ENCODE measurements around the gene RALGAPA1. TPM values are rescaled to one million over a fixed set of nuclear protein-coding genes. Genes with fewer than 3 reads are reported as not detected.
"Not testable (repeated sequence)": the region's sequence is repeated elsewhere in the genome, so short reads cannot be mapped to it uniquely, and the experiment has no call there.

The RALGAPA1 gene
- total RNA-seq, 1 donor from 2014 or later = 127 TPM

DNA sequence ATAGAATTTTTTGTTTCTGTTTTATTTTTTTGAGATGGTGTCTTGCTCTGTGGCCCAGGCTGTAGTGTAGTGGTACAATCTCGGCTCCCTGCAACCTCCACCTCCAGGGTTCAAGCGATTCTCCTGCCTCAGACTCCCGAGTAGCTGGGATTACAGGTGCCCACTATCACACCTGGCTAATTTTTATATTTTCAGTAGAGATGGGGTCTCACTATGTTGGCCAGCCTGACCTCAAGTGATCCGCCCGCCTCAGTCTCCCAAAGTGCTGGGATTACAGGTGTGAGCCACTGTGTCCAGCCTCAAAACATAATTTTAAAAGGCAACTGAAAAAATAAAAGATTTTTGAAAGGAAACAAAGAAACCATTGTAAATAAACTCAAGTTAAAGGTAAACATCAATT, 31.5 kb downstream of the RALGAPA1 start:
- ATAC-seq; intact Hi-C loops (cut with DNase I); DNase-seq (ENCODE audit: low spot score): not testable (repeated sequence)

DNA sequence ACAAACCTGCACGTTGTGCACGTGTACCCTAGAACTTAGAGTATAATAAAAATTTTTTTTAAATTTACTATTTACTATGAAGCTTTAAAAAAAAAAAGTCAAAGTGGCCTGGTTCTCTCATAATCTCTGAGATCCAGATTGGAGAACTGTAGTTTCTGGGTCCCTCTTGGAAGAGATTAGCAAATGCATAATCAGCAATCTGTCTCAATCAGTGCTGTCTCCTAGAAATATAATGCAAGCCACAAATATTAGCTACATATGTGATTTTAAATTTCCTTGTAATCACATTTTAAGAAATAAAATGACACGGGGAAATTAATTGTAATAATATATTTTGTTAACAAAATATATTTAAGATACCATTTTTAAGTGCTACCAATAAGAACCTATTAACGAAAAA, 32.3 kb downstream of the RALGAPA1 start:
- DNase-seq (ENCODE audit: low spot score) (no peak), ATAC-seq (no peak)
- intact Hi-C loops (cut with DNase I) = no loop called here

- intact Hi-C loops (cut with DNase I); ATAC-seq; DNase-seq (ENCODE audit: low spot score): not testable (repeated sequence)
Measured at GRCh38 chr14:35776085-35776484, 33.0 kb downstream of the RALGAPA1 start.

GRCh38 chr14:35766700-35767082, 42.4 kb downstream of the RALGAPA1 start:
- ATAC-seq (no peak), DNase-seq (ENCODE audit: low spot score) (no peak)
- intact Hi-C loops (cut with DNase I) = no loop called here

- DNase-seq (ENCODE audit: low spot score) (no peak), ATAC-seq (no peak)
- intact Hi-C loops (cut with DNase I) = no loop called here
Measured at GRCh38 chr14:35766036-35766699, 42.9 kb downstream of the RALGAPA1 start.

GRCh38 chr14:35761922-35762321, 47.2 kb downstream of the RALGAPA1 start:
- intact Hi-C loops (cut with DNase I) = no loop called here
- ATAC-seq = no peak
- no peak for DNase-seq (ENCODE audit: low spot score)

GRCh38 chr14:35760143-35760542, 49.0 kb downstream of the RALGAPA1 start:
- DNase-seq (ENCODE audit: low spot score) (no peak), ATAC-seq (no peak)
- intact Hi-C loops (cut with DNase I) = no loop called here

DNA sequence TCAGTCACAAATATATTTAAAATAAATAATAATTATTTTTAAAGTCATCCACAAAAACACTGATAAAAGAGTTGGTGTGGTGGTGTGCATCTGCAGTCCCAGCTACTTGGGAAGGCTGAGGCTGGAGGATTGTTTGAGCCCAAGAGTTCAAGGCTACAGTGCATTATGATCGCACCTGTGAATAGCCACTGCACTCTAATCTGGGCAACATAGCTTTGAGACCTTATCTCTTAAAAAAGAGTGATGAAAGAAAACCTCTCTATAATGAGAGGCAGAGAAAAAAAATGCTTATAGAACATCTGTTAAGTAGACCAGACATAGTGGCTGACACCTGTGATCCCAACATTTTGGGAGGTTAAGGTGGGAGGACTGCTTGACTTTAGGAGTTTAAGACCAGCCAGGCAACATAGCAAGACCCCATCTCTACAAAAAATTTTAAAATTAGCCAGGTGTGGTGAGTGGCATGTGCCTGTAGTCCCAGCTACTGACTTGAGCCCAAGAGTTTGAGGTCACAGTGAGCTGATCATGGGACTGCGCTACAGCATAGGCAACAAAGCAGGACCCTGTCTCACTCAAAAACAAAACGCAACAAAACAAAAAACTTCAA, 50.5 kb downstream of the RALGAPA1 start:
- ATAC-seq (no peak), DNase-seq (ENCODE audit: low spot score) (no peak)
- intact Hi-C loops (cut with DNase I) = no loop called here

GRCh38 chr14:35754671-35755070, 54.4 kb downstream of the RALGAPA1 start:
- intact Hi-C loops (cut with DNase I) = no loop called here
- ATAC-seq (no peak), DNase-seq (ENCODE audit: low spot score) (no peak)

DNA sequence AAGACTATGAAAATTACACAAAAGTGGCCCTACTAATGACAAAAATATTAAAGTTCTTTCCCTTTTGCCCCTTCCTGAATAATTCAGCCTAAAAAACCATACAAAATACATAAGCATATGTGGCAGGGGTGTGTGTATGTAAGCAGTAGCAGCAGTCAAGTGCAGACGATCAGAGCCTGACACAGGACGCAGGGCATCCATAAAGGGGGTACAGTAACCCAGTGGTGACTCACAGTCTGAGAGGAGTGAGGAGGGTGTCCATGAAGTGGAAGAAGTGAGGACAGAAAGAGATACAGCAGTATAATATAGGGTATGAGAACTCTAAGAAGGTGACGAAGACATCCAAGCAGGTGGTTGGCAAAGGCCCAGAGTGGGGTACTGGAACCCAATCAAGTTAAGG, 56.7 kb downstream of the RALGAPA1 start:
- intact Hi-C loops (cut with DNase I) = no loop called here
- DNase-seq (ENCODE audit: low spot score) (no peak), ATAC-seq (no peak)

GRCh38 chr14:35750202-35750904, 58.7 kb downstream of the RALGAPA1 start:
- intact Hi-C loops (cut with DNase I) = no loop called here
- ATAC-seq (peak; percentile 72), DNase-seq (ENCODE audit: low spot score) (no peak)

DNA sequence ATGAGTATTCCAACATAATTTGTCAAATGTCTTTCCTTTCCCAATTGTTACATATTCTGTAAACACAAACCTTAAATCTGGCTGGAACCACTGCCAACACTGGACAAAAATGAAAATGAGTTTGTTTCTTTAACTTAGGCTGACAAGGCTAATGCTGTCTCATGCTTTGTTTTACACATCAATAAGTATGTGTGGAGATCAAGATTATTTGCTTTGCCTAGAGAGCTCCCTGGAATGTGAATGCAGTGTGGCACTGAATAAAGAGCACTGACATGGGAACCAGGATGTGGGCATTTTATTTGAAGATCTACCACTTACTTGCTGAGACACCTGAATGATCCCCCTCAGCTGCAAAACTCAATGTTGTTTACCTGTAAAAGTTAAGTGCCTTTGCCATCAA, 61.7 kb downstream of the RALGAPA1 start:
- DNase-seq (ENCODE audit: low spot score) (no peak), ATAC-seq (no peak)
- intact Hi-C loops (cut with DNase I) = no loop called here

DNA sequence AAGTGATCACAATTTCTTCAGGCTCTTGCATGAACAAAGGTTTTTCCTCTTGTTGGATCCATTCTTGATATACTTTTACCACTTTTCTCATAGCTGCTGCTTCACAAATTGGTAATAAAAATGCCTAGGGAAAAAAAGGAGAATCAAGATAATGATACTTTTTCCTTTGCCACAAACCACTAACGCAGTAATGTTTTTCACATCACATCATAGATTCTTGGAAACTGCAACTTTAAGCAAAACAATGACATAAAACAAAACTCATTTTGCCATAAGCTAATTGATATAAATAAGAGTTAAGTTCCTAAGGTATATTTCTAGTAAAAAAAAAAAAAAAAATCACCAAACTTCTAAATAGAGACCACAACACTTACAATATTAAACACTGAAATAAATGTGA, 66.7 kb downstream of the RALGAPA1 start:
- ATAC-seq (no peak), DNase-seq (ENCODE audit: low spot score) (no peak)
- intact Hi-C loops (cut with DNase I) = no loop called here

GRCh38 chr14:35742032-35742371, 67.1 kb downstream of the RALGAPA1 start:
- ATAC-seq = no peak
- intact Hi-C loops (cut with DNase I) = no loop called here

DNA sequence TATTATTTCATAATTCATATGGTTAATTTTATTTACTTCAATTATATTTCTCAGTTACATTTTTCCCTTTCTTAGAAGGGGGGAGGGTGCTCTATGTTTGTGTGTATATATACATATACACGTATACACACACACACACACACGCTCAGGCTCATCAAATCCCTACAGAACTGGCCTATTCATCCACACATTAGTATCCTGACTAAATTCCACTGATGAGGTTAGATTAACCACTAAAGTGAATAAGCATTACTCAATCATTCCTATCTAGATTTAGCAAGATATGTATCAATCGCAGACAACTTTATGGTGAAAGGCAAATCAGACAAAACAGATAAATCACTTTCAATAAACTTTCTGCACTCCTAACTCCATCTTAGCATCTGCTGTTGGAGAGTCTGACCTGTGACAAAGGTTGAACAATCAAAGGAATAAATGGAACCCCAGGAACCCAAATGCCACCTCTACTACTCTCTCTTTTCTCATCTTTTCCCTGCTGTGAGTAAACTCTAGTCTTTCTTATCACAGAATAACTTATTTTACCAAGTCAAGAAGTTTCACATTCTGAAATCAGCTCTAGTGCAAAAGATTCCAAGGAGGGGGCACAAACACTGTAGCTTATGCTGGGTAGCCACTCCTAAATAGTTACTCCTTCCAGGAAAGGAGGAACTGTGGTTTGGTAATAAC, 67.6 kb downstream of the RALGAPA1 start:
- ATAC-seq (no peak), DNase-seq (ENCODE audit: low spot score) (no peak)
- intact Hi-C loops (cut with DNase I) = no loop called here

More at GRCh38 chr14:35742032-35742371, 67.1 kb downstream of the RALGAPA1 start:
- no peak for DNase-seq (ENCODE audit: low spot score)

DNA sequence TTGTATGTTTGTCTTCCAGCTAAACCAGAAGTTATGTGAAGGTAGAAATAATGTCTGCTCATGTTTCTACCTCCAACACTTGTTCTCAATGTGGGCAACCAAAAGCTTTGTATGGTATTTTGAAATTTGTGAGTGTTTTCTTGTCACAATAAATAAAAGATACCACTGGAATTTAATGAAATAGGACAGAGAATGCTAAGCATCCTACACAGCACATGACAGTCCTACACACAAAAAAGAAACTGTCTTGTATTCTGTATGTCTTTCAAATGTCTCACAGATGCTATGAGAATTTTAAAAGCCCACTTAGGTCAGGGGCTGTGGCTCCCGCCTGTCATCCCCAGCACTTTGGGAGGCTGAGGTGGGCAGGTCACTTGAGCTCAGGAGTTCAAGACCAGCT, 68.9 kb downstream of the RALGAPA1 start:
- intact Hi-C loops (cut with DNase I) = no loop called here
- ATAC-seq (no peak), DNase-seq (ENCODE audit: low spot score) (no peak)

GRCh38 chr14:35735163-35735562, 73.9 kb downstream of the RALGAPA1 start:
- DNase-seq (ENCODE audit: low spot score); ATAC-seq; intact Hi-C loops (cut with DNase I): not testable (repeated sequence)

- ATAC-seq; intact Hi-C loops (cut with DNase I); DNase-seq (ENCODE audit: low spot score): not testable (repeated sequence)
Measured at GRCh38 chr14:35733510-35733909, 75.6 kb downstream of the RALGAPA1 start.

DNA sequence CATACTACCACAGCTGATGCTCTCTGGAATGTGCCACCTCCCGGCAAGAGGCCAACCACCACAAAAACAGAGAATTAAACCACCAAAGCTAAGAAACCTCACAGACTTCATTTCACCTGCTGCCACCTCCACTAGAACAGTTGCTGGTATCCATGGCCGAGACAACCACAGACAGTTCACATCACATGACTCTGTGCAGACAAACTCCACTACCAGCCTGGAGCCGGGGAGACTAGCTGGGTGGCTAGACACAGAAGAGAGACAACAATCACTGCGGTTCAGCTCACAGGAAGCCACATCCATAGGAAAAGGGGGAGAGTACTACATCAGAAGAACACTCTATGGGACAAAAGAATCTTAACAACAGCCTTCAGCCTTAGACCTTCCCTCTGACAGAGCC, 78.2 kb downstream of the RALGAPA1 start:
- intact Hi-C loops (cut with DNase I) = no loop called here
- DNase-seq (ENCODE audit: low spot score) (no peak), ATAC-seq (no peak)

DNA sequence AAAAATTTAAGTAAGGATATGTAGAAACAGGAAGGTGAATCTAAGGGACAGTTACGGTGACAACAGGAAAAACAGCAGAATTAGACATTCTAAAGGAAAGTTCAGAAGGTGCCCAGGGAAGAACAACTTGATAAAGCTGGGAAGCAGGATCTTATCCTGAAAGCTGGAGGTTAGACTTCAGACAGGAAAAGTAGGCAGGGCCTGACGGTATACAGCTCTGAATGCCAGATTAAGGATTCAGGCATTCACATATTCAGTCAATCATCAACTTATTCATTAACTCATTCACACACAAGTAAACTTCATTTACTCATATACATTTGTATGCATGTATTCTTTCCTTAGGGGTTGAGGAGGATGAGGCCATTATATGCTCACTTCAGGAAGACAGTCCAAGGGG, 81.3 kb downstream of the RALGAPA1 start:
- no peak for ATAC-seq
- intact Hi-C loops (cut with DNase I) = no loop called here

More for the DNA sequence above, 81.3 kb downstream of the RALGAPA1 start:
- DNase-seq (ENCODE audit: low spot score) = no peak
